Measurements from ENCODE around the gene CADM1. TPM values are rescaled to one million over a fixed set of nuclear protein-coding genes. Genes with fewer than 3 reads are reported as not detected.

Gene CADM1
- polyA plus RNA-seq, 1 donor = 161 TPM

DNA sequence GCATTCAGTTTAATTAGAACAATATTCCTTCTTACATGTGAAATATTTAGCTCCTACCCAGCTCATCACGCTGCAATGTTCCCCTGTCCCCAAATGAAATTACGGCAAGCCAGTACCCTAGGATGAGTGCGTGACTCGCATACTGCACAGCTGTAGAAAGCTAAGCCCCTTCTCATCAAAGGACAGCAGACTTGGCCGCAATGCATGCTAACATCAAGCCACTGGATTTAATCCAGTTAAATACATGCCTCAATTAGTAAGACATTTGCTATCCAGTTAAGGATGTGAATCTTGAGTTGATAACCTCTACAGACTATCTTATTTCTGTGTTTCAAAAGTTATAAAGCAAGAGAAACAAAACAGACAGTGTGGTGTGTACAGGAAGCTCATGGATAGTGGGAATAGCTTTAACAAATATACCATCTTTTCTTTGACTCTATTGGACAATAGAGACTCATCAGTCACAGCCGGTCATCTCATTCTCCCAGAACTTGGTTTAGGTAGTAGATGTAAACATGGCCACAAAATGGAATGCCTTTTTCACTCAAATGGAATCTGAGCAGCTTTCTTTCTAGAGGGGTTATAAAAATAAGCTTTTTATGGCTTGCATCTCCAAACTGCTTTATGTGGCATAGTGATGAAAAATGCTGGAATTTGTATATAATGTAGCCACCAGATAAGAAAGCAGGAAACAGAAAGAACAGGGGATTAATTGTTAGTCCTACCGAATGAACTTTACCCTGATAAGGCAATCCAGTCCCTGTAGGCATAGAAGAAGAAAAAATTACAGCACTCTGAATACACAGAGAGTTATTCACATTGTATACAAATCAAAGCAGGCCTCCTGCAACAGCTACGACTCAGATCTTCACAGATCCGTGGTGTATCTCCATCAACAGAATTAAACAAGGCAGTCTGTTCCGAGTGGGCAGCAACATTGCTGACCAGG, 224.1 kb downstream of the CADM1 start:
- DNase-seq = no peak

DNA sequence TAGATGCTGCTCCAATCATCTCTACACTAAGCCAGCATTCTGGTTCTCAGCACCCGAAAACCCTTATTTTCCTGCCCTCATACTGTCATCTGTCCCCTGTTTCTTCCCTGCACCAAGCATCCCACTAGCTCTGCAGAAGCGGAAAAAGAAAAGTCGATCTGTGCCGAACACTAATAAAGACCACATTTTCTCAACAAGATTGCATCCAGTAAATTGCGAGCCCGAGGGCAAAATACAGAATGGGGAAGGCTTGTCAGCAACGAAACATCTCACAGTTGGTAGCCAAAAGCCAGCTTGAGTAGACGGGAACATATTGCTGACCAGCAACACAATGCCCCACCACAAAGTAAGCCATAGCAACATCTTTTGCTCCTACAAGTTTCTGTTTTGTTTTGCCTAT, 227.4 kb downstream of the CADM1 start:
- DNase-seq = no peak

DNA sequence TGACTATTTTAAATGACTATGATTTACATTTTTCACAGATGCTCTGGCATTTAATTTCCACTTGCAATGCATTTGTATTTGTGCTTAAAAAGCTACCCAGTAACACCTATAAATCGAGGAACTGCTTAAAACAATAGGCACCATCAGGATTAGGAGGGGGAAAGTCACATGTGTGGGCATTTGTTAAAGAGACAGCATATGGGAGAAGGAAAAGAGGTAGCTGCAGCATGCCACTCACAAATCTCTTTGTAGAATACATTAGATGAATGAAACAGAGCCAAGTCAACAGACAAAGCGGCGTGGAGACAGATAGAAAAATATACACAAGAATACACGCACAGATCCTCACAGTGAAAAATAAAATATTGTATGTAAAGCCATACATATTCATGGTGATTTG, 228.0 kb downstream of the CADM1 start:
- no peak for DNase-seq

DNA sequence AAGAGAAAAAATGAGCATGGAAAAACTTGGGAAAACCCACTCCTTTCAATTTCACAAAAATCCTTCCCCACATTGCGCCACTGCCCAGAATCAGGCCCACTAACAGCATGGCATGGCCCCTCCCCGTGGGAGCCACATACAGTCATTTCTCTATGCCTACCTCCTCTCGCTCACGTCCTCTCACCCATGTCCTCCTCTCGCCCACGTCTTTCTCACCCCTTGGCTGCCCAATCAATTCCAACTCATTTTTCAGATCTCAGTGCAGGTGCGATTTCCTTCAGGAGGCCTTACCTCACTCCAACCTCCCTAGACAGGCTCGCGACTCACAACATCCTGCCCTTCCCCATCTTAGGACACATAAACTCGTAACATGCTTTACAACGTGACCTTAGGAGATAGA, 229.2 kb downstream of the CADM1 start:
- DNase-seq = no peak

DNA sequence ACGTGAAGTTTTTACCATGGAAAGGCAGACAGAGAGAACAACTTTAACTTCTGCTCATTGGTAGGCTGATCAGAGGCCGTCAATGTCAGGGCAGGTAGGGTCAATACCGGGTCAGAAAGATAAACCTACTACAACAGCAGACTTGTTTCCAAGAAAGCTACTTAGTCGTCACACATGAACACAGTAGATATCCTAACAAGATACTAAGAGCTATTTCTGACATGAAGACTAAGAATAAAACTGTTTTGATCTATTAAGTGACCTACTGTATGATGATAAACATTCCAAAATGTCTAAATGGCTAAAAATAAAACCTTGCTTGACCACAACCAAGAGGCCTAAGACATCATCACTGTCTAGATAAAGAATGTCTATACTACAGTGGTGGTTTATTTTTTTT, 231.3 kb downstream of the CADM1 start:
- DNase-seq = no peak

DNA sequence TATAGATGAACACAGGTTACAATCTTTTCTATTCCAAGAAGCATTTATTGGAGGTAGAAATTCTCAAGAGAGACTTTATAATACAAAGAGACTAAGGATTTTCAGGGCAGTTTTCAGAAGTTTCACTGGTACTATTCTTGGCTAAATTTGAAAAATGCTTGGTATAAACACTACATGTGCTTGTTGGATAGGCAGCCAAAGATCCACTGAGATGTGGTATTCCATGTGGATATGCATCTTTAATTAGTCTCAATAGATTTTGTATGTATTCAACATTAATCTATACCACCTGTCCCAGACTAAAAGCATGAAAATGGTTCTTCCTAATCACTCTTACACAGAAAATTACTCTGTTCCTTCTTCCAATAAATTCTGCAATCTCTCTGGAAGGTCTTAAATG, 232.6 kb downstream of the CADM1 start:
- no peak for DNase-seq

DNA sequence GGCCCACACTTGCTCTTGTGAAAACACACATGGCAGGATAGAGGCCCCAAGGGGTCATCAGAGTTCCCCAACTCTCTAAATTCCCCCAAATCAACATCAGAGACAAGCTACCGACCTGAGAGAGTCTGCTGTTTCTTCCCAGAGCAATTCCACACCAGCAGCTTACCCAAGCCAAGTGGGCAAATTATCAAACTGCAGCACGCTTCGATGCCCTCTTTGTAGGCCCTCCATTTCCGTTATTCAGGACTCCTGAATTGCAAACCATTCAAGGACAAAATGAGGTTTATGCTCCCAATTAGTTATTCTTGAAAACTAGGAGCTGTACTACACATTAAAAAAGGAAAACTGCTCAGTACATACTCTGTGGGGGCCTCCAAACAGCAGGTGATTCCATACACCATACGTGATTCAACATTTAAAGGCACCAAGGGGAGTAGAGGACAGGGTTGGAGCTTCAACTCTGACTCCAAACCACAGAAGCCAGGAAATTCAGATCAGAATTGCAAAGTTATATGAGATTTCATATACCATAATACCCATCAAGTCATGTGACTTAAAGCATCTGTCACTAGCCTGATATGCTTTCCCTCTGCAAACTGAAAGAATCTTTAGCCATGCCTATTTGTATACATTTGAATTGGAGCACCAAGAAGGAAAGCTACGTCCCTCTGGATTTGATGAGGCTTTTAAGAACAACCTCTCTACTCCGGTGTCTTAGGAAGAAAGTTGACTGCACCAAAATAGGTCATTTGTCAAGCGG, 234.8 kb downstream of the CADM1 start:
- no peak for DNase-seq

DNA sequence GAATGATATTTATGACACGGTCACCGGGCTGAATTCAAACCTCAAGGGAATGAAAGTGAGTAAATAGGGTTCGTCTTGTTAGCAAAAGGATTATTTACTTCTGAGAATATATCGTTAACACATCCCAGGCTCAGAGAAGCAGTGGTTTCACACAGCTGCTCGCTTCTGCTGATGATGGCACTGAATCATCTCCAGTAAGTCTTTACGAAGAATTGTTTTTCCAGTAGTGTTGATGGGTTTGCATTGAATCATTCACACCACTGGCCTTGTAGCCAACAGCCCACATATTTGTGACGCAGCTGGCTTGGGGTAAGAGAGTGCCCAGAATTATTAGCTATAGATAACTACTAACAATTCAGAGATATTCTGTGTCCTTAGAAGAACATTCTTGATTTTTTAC, 236.3 kb downstream of the CADM1 start:
- DNase-seq = no peak

DNA sequence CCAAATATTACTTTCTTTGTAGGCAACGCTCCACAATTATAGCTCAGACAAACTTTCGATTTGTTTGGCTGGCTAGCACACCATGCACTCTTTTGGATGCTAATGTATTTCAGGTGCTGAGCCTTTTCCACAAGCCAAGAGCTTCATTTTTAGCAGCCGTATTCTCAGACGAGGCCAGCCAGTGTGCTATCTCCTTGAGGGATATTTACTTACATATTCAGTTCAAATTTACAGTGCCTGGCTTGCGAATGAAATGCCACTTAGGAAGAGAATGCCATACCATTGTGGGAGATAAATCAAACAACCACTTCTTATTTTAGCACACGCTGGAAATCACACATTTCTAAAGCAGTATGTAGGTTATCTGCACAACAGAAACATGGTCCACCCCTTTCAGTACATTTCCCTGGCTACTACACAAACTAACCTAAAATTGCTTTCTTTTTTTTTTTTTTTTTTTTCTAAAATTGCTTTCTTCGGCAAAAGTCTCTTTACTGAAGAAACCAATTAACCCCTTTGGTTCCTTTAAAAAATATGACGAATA, 236.9 kb downstream of the CADM1 start:
- no peak for DNase-seq

DNA sequence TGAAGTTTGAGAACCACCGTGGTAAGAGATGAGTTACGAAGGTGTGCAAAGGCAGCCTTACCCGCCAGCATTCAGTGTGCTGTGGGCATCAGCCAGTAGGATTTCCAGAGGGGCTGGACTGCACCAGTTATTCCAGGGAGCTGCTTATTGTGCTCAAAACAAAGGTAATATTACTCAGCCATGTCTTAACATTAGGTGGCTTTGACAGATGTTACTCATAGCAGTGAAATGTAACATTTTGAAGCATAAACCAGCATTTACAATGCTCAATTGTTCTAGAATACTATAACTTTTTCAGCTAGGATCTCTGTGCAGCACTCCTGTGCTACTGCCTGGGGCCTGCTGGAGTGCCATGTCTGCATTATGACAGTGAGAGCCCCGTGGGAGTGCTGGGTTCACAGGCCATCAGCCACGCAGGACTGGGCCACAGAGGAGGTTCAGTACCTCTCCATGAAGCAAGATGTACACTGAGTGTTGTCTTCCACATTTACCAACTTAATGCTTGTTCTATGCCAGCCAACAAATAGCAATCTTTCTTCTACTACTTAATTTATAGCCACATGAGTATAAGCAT, 238.1 kb downstream of the CADM1 start:
- DNase-seq = no peak

DNA sequence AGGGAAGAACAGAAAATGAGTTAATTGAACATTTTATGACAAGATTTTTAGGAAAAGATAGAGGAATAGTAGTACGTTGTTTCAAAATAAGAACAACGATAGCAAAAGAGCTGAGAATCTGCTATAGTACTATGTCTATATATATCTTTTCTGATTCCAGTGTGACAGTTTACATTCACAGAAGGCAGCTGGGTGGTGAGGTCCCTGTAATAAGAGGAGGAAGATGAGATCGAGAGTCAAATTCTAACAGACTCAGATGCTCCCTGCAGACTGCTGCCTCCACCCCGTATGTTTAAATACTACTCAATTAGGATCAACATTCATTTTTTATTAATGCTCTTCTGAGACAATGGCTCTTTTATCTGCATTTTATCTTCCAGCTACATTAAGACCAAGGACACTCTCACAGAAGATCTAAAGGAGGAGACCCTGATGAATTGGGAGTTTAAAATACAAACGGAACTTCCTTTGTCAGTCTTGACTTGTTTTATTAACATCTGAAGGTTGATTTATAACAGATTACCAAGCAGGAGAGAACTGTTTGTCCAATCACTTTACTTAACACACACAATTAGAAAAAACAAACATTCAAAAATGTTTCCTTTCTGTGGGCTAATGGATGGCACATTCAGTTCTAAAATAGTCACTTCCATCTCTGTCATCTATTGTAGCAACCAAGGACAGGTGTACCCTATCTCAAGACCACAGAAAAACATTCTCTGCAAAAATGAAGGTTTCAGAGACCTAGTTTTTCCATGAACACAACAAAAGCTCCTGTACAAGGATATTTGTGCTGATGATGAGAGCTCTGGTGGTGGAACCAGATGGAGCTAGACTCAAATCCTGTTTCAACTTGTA, 240.2 kb downstream of the CADM1 start:
- DNase-seq = no peak

DNA sequence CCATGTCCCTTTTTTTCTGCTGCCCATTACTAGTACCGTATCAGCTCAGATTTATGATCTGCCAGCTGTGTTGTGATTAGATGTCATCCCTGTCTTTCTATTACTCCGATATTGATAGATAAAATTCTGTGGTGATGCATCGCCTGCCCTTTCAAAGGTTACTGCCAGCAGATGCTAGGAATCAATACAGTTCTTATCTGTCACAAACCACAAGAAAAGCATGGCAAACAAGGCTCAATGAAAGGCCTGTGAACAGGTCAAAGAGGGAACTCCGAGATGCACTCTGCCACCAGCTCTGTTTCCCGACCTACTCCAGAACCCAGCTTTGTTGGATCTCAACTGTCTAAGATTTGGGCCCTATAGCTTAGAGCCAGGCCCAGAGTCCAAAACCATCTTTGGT, 246.0 kb downstream of the CADM1 start:
- DNase-seq = no peak

DNA sequence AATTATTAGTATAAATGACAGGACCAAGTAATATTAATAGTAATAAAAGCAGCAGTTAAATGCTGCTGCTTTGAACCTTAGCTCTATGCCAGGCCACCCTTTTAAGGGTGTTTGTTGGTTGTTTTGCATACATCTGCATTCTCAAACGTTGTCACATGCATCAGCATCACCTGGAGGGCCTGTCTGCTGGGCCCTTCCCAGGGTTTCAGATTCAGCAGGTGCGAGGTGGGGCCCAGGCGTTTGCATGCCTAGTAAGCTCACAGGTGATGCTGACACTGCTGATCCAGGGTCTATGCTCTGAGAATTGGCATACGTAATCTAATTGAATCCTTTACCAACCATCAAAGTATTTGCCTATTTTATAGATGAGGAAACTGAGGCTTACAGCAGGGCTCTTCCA, 246.5 kb downstream of the CADM1 start:
- no peak for DNase-seq

DNA sequence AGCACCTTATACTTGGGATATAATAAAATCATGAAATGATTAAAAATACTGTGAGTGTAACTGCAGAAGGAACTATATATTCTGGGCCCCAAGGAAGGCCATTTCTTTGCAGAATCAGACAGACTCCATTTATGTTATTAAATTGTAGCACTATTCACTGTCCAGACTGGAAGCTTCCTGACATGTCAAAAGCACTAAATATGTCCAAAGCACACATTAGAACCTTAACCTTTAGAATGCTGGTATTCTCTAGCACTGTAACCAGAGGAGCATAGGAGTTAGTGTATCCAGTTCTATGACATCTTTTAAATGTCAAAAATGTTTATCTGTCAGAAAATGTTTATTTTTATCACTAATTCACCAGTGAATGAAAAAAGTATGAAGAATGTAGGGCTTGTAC, 246.9 kb downstream of the CADM1 start:
- no peak for DNase-seq

DNA sequence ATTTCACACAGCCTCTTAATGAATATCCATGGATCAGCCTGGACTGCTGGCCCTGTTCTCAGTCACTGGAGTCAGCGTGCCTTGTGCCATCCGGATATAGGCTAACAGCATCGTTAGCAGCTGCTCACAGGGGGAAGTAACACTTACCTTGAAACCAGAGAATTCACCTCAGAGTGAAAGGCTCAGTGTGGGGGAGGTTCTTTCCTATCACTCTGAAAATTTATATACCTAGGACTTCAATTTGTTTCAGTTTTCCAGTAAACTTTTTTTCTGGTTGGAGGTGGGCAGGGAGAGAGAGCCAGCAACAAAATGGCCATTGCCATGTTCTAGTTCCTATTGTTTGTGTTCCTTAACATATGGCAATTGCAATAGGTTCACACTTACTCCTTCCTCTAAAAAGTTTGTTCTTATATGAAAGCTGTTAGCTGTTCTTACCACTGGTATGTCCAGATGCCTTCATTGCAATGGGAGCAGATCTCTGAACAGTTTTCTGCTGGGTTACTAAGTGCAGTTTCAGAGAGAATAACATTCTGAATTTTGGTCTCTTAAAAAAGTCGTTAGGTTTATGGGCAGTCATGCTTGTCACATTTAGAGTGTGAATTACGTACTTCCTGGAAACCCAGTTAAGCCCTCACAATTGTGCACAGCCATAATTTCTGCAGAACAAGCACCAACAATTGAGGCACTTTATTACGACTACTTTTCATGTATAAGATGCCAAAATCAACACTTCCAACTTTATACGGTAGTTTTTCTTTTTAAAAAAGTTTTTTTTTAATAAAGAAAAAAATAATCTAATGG, 247.6 kb downstream of the CADM1 start:
- peak; percentile 60 for DNase-seq

DNA sequence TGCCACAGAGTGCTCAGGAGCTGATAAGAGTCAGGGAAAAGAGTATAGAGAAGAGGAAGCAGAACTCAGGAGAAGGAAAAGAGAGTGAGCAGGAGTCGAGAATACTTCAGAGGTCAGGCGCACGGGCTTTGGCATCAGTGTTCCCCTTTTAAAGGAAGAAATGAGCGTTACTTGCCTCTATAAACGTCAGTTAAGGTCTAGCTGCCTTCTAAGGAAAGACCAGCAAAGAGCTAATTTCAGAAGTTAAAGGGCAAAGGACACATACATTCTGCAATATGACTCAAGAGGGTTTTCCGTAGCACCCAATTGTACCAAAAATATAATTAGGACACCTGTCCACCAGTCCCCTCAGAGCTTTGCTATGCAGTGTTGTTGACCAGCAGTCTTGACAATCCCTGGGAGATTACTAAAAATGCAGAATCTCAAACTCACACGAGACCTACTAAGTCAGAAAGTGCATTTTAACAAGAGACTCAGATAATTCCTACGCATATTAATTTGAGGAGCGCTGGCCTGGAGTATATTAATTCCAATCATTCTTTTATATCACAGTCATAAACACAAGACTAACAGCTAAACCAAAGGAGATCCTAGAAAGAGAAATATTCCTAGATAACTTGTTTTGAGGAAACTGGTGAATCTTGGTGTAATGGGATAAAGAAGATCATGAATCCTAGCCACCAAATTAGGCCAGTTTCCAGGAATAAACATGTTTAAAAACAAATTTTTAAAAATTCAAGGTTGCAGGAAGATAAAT, 249.0 kb downstream of the CADM1 start:
- no peak for DNase-seq

DNA sequence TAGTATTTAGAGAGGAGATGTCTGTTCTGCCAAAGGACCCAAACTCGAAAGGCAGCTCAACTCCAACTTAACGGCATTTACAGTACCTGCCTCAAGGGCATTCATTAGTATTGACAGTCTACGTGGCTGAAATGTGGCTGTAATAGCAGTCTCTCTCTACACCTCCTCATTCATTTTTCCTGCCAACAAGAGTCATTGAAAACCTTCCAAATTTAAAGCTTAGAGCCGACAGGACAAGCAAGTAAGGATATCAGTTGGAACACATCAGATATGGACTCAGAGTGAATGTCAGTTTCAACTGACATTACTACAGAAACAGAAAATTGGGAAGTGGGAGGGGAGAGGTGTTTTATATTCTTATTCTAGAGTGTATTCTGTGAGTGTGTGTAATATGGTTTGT, 253.1 kb downstream of the CADM1 start:
- no peak for DNase-seq

DNA sequence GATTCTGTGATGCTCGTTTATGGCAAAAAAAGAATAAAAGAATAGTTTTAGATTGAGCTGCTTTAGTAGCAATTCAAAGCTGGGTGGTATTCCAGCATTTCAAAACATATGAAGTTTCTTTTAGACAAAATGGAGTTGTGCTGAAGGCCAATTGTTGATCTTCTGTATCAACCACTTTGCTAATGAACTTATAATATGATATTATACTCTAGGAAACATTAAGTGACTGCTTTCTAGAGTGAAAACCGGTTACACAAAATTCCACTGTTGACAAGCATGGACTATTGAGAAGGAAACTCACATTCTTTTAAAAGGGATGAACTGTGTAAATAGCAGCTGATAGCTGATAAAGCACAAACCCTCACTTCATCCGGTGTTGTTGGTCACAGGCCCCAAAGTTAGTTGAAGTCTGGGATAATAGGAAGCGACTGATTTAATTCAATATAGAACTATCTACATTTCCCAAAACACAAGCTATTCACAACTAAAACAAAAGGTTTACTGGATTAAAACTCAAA, 255.1 kb downstream of the CADM1 start:
- DNase-seq = no peak

DNA sequence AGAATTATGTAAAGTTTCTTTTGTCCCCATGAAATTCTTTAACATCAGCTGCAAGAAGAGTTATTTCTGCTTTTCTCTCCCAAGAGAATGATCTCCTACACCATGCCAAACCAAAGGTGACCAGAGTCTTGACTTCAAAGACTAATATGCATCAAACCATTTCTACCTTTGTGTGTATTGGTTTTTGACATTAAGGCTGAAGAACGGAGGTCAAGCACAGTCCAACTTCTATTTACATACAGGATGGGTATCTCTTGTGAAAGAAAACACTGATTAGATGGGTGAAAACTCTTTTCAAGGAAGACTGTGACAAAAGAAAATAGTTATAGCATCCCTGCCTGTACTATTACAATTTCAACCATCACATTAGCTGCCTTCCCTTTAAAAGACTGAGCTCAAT, 256.3 kb downstream of the CADM1 start:
- no peak for DNase-seq

DNA sequence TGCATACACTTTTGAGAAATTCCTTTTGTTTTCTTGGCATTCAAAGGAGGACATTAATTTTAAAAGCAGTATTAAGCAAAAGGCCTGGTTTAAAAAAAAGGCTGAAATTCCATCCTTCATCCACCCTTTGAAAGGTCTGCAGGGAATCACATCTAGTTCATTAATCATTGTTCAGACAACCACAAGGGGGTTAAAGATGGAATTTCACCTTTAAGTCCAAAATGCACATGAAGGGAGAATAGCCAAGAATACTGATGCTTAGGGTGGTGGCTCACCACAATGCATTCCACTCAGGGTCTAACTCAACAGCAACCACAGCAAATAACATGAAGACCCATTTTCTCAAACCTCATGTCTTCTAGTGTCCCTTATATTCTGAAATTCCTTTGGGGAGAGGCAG, 256.9 kb downstream of the CADM1 start:
- DNase-seq = no peak

Measured in left kidney (tissue), 2 donors.